ENCODE measurements around the gene SUPT20HL1.
"Not testable (repeated sequence)": the region's sequence is repeated elsewhere in the genome, so short reads cannot be mapped to it uniquely, and the experiment has no call there.

SUPT20HL1 gene

GRCh38 chrX:24360272-24360671, at the start of gene SUPT20HL1:
TSS of gene SUPT20HL1 (plus strand) at chrX:24360639. CDS start at chrX:24362761, 2,122 bp downstream.
- no peak for DNase-seq (ENCODE audit: low read depth)

GRCh38 chrX:24310916-24311315, 49.5 kb upstream of the SUPT20HL1 start:
- not testable (repeated sequence) for DNase-seq (ENCODE audit: low read depth)

GRCh38 chrX:24311507-24312248, 48.8 kb upstream of the SUPT20HL1 start:
- not testable (repeated sequence) for DNase-seq (ENCODE audit: low read depth)

- DNase-seq (ENCODE audit: low read depth): not testable (repeated sequence)
These were observed 48.2 kb upstream of the SUPT20HL1 start for GRCh38 chrX:24312249-24312607.

- no peak for DNase-seq (ENCODE audit: low read depth)
These were observed 46.3 kb upstream of the SUPT20HL1 start, which contains the start of gene SUPT20HL2 for GRCh38 chrX:24314019-24314635. TSS of gene SUPT20HL2 (minus strand) at chrX:24314069. CDS start at chrX:24313315, 754 bp downstream.

GRCh38 chrX:24316111-24316510, 44.3 kb upstream of the SUPT20HL1 start:
- DNase-seq (ENCODE audit: low read depth): no peak

GRCh38 chrX:24317567-24317966, 42.9 kb upstream of the SUPT20HL1 start:
- DNase-seq (ENCODE audit: low read depth): no peak

- DNase-seq (ENCODE audit: low read depth): no peak
These were observed 38.6 kb upstream of the SUPT20HL1 start for GRCh38 chrX:24321741-24322395.

- DNase-seq (ENCODE audit: low read depth): no peak
These were observed 35.2 kb upstream of the SUPT20HL1 start for GRCh38 chrX:24325231-24325630.

- DNase-seq (ENCODE audit: low read depth): no peak
These were observed 27.6 kb upstream of the SUPT20HL1 start for GRCh38 chrX:24332878-24333277.

- DNase-seq (ENCODE audit: low read depth): no peak
These were observed 27.1 kb upstream of the SUPT20HL1 start for GRCh38 chrX:24333371-24333770.

- DNase-seq (ENCODE audit: low read depth): no peak
These were observed 26.0 kb upstream of the SUPT20HL1 start for GRCh38 chrX:24334461-24334860.

GRCh38 chrX:24335871-24336270, 24.6 kb upstream of the SUPT20HL1 start:
- DNase-seq (ENCODE audit: low read depth): no peak

GRCh38 chrX:24339911-24340310, 20.5 kb upstream of the SUPT20HL1 start:
- DNase-seq (ENCODE audit: low read depth): no peak

GRCh38 chrX:24340501-24340900, 19.9 kb upstream of the SUPT20HL1 start:
- DNase-seq (ENCODE audit: low read depth): no peak

GRCh38 chrX:24341795-24342194, 18.6 kb upstream of the SUPT20HL1 start:
- no peak for DNase-seq (ENCODE audit: low read depth)

GRCh38 chrX:24343719-24344118, 16.7 kb upstream of the SUPT20HL1 start:
- DNase-seq (ENCODE audit: low read depth): no peak

GRCh38 chrX:24347881-24348280, 12.6 kb upstream of the SUPT20HL1 start:
- DNase-seq (ENCODE audit: low read depth): no peak

GRCh38 chrX:24350217-24350616, 10.2 kb upstream of the SUPT20HL1 start:
- DNase-seq (ENCODE audit: low read depth): no peak

GRCh38 chrX:24355095-24355494, 5.3 kb upstream of the SUPT20HL1 start:
- no peak for DNase-seq (ENCODE audit: low read depth)

GRCh38 chrX:24357106-24357505, 3.3 kb upstream of the SUPT20HL1 start:
- DNase-seq (ENCODE audit: low read depth): no peak

- not testable (repeated sequence) for DNase-seq (ENCODE audit: low read depth)
These were observed 1.8 kb downstream of the SUPT20HL1 start for GRCh38 chrX:24362089-24362745.
